Pancreas (tissue), 10 donors: ENCODE results near the gene GTPBP4. TPM values are rescaled to one million over a fixed set of nuclear protein-coding genes. Genes with fewer than 3 reads are reported as not detected.

Experiments
- ATAC-seq, 4 donors: fragments of 200-7000 bp; cut with Tn5 transposase; one replicate each; pipeline versions ENCODE4 v1.8.0 to v1.9.1; 2020; ENCODE audit warnings: mild to moderate bottlenecking in 4 of 4, moderate library complexity in 4 of 4
- DNase-seq, 6 donors: peaks; one replicate each; pipeline ENCODE4 v3.0.0-alpha.2; 2020
- FAIRE-seq: peaks from 2 replicates; lab custom pipeline; 2012; peaks lifted over from hg19 to GRCh38; lab: Jason Lieb, UNC
- H3K27ac ChIP-seq, 4 donors: fragments of 200-600 bp; sonication (generic); 1 replicate in 3 of 4; 2 replicates in 1 of 4; pipeline versions ENCODE4 v1.5.0 to v1.8.0; 2020
- H3K27me3 ChIP-seq, 4 donors: fragments of 200-600 bp; one replicate each; pipeline ENCODE4 v1.8.0; 2021
- H3K36me3 ChIP-seq, 3 donors: fragments of 200-600 bp; sonication (generic) in 1 of 3; one replicate each; pipeline versions ENCODE4 v1.5.0 to v1.8.0; 2020 to 2021
- H3K4me1 ChIP-seq, 3 donors: fragments of 200-600 bp; one replicate each; pipeline ENCODE4 v1.8.0; 2021
- H3K4me3 ChIP-seq, 4 donors: fragments of 200-600 bp; sonication (generic) in 2 of 4; one replicate each; pipeline versions ENCODE4 v1.5.0 to v1.8.0; 2020 to 2021
- H3K9me3 ChIP-seq, 4 donors: fragments of 200-600 bp; one replicate each; pipeline ENCODE4 v1.8.0; 2021
- WGBS, 2 donors: extraction: QIAGEN DNeasy Blood & Tissue Kit; methylation state at CpG; one replicate each; pipeline ENCODE4 v1.1.7; 2013; 5-methylcytosine and 5-hydroxymethylcytosine counted together
- intact Hi-C, 3 donors: fragments of 100-400 bp; cut with DNase I; formaldehyde crosslinking; loops; one replicate each; pipeline versions ENCODE4 v1.11.1 to v1.14.2; 2022
- polyA plus RNA-seq, 2 donors: library from polyadenylated mRNA; stranded (reverse); fragments of 200-250 nt; gene quantifications; one replicate each; pipeline ENCODE4 v1.2.3, GENCODE V29; 2013
- total RNA-seq, 6 donors: library from RNA; stranded (reverse); fragmentation: NEBNext Ultra II Directional in 4 of 6; extraction: Animal tissue kit (Norgen Biotek cat#: 25700) in 4 of 6; gene quantifications; one replicate each; pipeline versions ENCODE4 v1.2.1 to v1.2.4, GENCODE V29; 2021 to 2023
- TF ChIP-seq, protein P1 (sequence below), 4 donors: fragments of 200-600 bp; sonication (generic) in 3 of 4; IDR thresholded peaks; one replicate each; pipeline versions ENCODE4 v1.5.0 to v1.8.0; 2021; ENCODE audit warnings: antibody characterized with exemption in 4 of 4
- donor health status: healthy with polysubstance abuse.
- donor health status: DM: no; HTN: no; CAD: no; lungs with moderate emphysema.
- donor health status: DM: no; HTN: no; CAD: no.
- donor health status: control.
- donor health status: control.
- donor health status: Bipolar disorder and iron deficiency.
- donor health status: DM: yes; HTN: yes; CAD: no.
- donor health status: DM: no; HTN: no; CAD: no.
- donor health status: DM: no; HTN: no; CAD: no.
- donor health status: DM: yes; HTN: yes; CAD: no.

Gene GTPBP4
- total and polyA plus RNA-seq, 8 donors, result 6.9 to 18.4 (median 15.8) TPM

- intact Hi-C loops, result no loop called here
- DNase-seq, result no peak
- peak overlapping the region; percentile 98 to 100 (median 100) for H3K27ac ChIP-seq
- peak overlapping the region; percentile 51 to 66 (median 58) for H3K4me3 ChIP-seq
- H3K27me3 ChIP-seq, result no peaks in the 10 kb centered on the region
- peak in 2 of 4 donors; percentile 0 to 1 for ATAC-seq
- FAIRE-seq, result no peak
- H3K9me3 ChIP-seq, result no peaks in the 10 kb centered on the region
- H3K36me3 ChIP-seq, result peaks cover 0 to 4% (median 0%) of the 10 kb centered on the region in 3 donors
- TF ChIP-seq, protein P1, sequence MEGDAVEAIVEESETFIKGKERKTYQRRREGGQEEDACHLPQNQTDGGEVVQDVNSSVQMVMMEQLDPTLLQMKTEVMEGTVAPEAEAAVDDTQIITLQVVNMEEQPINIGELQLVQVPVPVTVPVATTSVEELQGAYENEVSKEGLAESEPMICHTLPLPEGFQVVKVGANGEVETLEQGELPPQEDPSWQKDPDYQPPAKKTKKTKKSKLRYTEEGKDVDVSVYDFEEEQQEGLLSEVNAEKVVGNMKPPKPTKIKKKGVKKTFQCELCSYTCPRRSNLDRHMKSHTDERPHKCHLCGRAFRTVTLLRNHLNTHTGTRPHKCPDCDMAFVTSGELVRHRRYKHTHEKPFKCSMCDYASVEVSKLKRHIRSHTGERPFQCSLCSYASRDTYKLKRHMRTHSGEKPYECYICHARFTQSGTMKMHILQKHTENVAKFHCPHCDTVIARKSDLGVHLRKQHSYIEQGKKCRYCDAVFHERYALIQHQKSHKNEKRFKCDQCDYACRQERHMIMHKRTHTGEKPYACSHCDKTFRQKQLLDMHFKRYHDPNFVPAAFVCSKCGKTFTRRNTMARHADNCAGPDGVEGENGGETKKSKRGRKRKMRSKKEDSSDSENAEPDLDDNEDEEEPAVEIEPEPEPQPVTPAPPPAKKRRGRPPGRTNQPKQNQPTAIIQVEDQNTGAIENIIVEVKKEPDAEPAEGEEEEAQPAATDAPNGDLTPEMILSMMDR (IDR thresholded peaks at IDR 0.05), result no peak
- WGBS, 2 donors, result 0% methylated on average over 29 to 34 of the region's 34 CpGs
- peaks cover 19 to 48% (median 22%) of the 10 kb centered on the region in 3 donors for H3K4me1 ChIP-seq
These were observed 61.3 kb downstream of the GTPBP4 start for GRCh38 chr10:1049425-1049958.

DNA sequence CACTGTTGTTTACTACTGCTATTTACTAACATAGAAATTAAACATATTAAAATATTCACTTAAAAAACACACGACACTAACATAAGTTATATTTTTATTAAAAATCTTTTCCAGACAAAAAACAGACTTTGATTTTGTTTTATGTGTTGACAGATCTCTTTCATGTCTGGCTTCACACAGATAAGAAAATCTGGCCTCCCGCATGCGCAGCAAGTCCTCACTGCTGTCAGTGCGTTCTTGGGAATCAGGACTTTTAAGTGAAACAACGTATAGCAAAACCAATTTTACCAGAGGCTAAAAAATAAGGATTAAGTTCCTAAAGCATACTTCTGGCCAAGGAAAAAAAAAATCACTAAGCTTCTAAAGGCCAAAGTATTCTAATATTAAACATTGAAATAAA lies 61.9 kb downstream of the GTPBP4 start:
- WGBS, 2 donors, result 17 to 18% methylated on average over 5 of the region's 5 CpGs
- no peak for ATAC-seq
- intact Hi-C loops, result no loop called here
- no peak for FAIRE-seq
- TF ChIP-seq, protein P1 (IDR thresholded peaks at IDR 0.05), result no peak
- peaks cover 0 to 4% (median 0%) of the 10 kb centered on the region in 3 donors for H3K36me3 ChIP-seq
- peak overlapping the region in 3 of 4 donors; percentile 98 to 100 (median 99) for H3K27ac ChIP-seq
- peak overlapping the region; percentile 51 to 66 (median 58) for H3K4me3 ChIP-seq
- peaks cover 26 to 48% (median 29%) of the 10 kb centered on the region in 3 donors for H3K4me1 ChIP-seq
- DNase-seq, result no peak
- no peaks in the 10 kb centered on the region for H3K27me3 ChIP-seq
- no peaks in the 10 kb centered on the region for H3K9me3 ChIP-seq

DNA sequence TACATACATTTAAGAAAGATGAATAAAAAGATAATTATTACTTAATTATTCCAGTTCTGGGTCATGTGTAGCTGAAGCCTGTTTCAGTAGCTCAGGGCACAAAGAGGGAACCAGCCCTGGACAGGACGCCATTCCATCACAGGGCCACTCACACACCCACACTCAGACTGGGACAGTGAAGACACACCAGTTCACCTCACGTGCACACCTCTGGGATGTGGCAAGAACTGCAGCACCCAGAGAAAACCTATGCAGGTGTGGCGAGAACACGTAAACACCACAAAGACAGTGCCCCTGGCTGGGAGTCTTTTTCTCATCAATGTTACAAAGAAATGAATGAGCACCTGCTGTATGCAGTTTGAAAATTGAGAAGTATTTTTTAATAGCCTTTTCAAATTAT lies 62.3 kb downstream of the GTPBP4 start:
- Histone ChIP-seq H3K27me3 (no peaks in the 10 kb centered on the region), H3K9me3 (no peaks in the 10 kb centered on the region), H3K4me3 (peak overlapping the region in 1 of 4 donors; percentile 64), H3K27ac (no peak overlapping the region), H3K36me3 (peaks cover 0 to 4% (median 0%) of the 10 kb centered on the region in 3 donors), H3K4me1 (peaks cover 29 to 47% (median 31%) of the 10 kb centered on the region in 3 donors)
- ATAC-seq (no peak), FAIRE-seq (no peak), DNase-seq (no peak)
- intact Hi-C loops, result no loop called here
- 56 to 70% methylated on average over 4 of the region's 4 CpGs for WGBS, 2 donors
- TF ChIP-seq, protein P1 (IDR thresholded peaks at IDR 0.05), result no peak

DNA sequence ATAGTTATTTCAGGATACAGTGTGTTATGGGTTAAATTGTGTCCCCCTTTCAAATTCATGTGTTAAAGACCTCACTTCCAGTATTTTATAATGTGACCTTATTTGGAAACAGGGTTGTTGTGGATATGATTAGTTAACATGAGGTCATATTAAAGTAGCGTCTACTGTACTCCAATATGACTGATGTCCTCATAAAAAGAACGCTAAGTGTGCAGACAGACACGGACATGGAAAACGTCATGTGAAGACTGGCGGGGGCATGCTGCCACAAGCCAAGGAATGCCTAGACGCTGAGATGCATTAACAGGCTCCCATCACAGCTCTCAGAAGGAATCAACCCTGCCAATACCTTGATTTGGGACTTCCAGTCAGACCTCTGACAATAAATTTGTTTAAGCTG lies 66.5 kb downstream of the GTPBP4 start:
- TF ChIP-seq, protein P1 (IDR thresholded peaks at IDR 0.05), result no peak
- FAIRE-seq (no peak), ATAC-seq (no peak), DNase-seq (no peak)
- H3K9me3 ChIP-seq, result no peaks in the 10 kb centered on the region
- no peak overlapping the region for H3K27ac ChIP-seq
- WGBS, 2 donors, result 55 to 56% methylated on average over 6 of the region's 6 CpGs
- H3K4me1 ChIP-seq, result peaks cover 35 to 46% (median 38%) of the 10 kb centered on the region in 3 donors
- peak overlapping the region in 1 of 4 donors; percentile 94 for H3K4me3 ChIP-seq
- H3K36me3 ChIP-seq, result peaks cover 0 to 4% (median 0%) of the 10 kb centered on the region in 3 donors
- intact Hi-C loops, result no loop called here
- no peaks in the 10 kb centered on the region for H3K27me3 ChIP-seq
